Hematopoietic multipotent progenitor cell treated with erythropoietin and hydrocortisone succinate and interleukin-3 and kit ligand, for 8 days (in vitro differentiated cells): ENCODE measurements around the gene FOXB2.
"Not testable (repeated sequence)": the region's sequence is repeated elsewhere in the genome, so short reads cannot be mapped to it uniquely, and the experiment has no call there.

Source experiments
- DNase-seq: peaks from one replicate; pipeline ENCODE4 v3.0.0-alpha.2; 2015

Gene FOXB2

DNA sequence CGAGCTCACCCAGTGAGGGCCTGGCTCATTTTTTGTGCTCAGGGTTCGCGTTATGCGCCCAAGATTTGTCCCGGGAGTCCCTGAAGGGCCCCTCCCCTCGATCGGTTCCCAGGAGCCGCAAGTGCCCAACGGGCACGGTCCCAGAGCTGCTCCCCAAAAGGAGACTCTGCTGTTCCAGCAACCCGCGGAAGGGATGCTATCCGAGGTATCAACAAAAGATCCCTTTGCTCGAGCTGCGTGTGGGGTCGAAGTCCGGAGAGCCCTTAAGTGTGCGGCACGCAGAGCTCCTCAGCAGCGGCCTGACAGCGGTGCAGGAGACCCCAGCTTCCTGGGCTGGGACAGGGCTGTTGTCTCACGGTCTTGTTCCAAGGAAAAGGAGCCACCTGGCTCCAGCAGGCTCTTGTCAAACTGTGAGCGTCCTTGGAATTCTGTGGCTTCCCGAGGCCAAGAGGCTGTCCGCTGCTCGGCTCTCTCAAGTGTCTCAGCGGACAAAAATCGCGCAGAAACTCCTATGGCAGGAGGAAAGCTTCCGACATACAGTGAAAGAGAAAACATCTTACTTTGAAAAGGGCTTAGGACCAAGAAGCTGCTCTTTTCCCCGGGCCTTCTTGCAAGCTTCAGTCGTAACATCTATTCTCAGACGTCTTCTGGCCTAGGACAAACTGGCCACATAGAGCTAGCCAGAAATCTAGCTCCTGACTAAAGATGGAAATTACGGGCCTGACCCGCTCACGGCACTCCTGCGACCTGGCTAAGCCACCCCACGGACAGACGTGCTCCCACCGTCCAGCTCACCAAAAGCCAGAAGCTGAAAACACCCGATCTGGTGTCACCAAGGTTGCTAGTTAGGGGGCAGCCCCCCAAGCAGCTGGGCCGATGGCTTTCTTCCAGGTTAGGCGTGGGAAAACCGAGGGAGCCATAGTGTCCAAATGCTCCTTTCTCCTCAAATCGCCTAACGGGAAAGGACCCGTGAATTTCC is 2.6 kb upstream of the FOXB2 start:
- DNase-seq, result no peak

GRCh38 chr9:77017505-77017894 is 2.0 kb upstream of the FOXB2 start:
- no peak for DNase-seq

DNA sequence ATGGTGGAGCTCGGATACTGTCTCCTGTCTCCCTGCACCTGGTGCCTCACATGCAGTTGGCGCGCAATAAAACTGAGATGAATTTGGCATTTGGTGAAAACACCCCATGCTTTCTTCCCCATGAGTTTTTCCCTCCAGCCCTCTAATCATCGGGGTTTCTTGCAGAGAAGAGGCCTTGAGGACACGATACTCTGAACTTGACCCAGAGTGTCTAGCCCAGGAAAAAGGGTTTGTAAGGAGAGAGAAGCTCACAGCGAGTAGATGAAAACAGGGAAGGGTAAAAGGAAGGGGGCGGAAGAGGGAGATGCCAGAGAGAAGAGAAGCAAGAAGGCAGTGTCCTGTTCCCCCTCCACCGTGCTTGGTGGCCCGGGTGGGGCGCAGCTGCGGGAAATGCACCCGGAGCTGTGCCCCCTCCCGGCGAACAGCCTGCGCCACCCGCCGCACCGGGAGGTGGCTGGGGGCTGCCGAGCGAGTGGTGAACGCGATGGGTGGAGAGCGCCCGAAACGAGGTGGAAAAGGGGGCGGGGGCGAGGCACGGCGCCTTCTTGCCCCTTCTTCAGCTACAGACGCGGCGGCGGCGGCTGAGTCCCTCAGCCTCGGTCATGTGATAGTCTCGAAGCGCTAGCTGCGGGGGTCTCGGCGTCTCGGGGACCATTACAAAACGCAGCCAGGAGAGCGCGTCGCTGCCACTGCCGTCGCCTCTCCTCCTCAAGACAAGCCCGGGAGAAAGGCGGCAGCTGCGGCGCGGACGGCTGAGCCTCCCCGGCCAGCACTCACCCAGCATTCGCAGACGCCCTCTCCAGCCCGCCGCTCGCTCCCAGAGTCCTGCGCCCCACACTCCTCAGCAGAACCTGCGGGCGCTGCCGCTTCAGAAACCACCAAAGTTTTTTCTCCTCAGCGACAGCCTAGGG is 1.1 kb upstream of the FOXB2 start:
- no peak for DNase-seq

GRCh38 chr9:77018969-77019235 is 553 bp upstream of the FOXB2 start:
- no peak for DNase-seq

GRCh38 chr9:77019926-77020412 is 514 bp downstream of the FOXB2 start:
- DNase-seq, result no peak

- DNase-seq, result no peak
Measured at GRCh38 chr9:77020413-77021290, 1.2 kb downstream of the FOXB2 start.

DNA sequence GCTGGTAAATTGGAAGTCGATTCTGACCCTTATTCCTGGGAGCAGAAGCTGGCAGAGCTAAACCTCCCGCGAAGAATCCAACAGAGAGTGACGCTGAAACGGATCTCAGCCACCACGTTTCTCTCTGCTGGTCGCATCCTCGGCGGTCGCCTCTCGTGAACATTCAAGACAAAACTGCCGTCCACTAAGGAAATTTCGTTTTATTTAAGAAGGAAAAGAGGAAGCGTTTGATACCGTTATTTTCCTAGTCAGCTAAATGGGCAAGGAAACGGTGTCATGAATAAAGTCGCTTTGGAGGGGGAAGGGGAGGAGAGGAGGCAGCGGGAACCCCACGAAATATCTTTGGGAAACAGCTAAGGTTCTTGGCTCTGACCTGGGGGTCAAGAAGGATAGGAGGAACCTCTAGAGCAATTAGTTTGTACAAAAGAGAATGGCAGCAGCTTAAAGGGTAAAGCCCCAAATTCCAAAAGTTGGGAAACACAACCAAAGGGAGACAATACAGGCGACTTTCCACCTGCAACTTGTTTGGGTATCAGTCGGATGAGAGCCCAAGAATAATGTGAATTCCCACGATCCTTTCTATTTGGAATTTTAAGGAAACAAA is 1.9 kb downstream of the FOXB2 start:
- no peak for DNase-seq

DNA sequence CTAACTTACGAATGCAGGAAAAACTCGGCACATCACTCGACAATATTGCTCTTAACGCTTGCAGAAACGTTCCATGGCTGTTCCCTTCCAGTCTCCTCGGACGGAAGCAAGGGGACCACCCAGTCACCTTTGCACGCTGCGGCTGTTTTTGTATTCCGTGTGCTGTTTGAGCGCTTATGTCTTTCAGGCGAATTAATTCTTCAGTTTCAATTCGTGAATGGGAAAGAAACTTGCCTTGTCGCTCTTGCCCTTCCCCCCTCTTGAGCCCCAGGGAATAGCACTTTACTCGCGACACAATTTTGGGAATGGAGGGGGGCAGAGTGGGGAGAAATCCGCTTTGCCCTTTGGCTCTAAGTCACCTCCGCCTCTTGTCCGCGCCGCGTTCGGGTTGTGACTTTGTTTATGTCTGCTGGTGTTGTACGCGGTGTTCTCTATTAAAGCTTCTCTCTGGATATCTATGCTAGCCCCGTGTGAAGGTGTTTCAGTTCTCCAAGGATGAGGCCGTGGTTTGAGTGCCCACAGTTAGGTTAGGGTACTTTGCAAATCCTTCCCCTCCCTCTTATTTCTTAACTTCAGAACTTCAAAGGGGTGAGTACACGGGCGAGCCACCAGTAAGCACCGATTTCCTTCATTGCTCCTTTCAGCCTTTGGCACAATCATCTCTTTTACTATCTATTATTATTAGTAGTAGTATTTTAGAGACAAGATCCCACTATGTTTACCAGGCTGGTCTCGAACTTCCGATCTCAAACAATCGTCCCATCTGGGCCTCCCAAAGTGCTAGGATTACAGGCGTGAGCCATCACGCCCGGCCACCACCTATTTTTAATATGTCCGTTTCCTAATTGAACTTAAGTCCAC is 2.7 kb downstream of the FOXB2 start:
- no peak for DNase-seq

- DNase-seq, result no peak
Measured at GRCh38 chr9:77022783-77023440, 3.5 kb downstream of the FOXB2 start.

GRCh38 chr9:77023726-77024125 is 4.3 kb downstream of the FOXB2 start:
- DNase-seq, result no peak

GRCh38 chr9:77024776-77025545 is 5.5 kb downstream of the FOXB2 start:
- DNase-seq, result no peak

- DNase-seq, result no peak
Measured at GRCh38 chr9:77028478-77028877, 9.0 kb downstream of the FOXB2 start.

DNA sequence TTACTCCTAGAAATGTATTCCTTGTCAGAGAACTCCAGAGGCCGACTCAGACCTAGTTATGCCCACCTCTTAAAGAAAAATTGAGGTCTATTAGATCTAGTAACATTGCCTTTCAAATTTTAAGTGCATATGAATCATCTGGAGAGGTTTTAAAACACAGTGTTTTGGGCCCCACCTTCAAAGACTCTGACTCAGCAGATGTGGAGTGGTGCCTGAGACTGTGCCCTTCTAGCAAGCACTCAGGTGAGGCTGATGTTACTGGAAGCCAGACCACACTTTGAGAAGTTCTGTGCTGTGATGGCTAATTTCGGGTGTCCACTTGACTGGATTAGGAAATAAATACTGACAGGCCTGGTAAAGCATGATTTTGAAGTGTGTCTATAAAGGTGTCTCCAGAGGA is 10.6 kb downstream of the FOXB2 start:
- DNase-seq, result no peak

DNA sequence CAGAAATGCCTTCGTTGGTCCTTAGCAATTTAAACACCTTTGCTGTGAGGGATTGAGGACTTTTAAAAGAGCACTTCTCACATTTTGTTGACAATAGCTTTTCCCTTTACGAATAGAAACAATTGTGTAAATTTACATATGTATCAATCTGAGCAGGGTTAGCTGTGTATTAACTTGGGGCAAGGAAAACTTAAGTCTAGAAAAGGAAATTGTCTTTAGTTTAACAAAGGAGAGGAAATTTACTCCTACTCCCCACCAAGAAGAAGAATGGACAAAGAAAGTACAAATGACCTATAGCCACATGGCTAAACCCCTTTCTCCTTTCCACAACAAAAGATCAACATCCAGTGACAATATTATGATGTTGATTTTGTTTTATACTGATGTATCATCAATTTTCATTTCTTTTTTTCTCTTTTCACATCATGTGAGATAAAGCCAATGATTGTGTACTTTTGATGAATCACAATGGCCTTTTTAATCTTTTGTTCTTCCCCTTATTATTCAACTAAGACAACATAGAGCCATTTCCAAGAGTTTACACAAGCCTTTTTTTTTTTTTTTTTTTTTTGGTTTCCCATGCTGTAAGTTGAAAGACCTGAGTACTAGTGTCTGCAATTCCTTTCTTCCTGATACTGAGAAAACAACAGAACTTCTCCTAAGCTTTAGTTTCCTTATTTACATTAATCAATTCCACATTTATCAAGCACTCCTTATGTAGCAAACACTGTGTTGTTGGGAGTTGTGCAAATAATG is 19.0 kb downstream of the FOXB2 start:
- DNase-seq, result no peak

DNA sequence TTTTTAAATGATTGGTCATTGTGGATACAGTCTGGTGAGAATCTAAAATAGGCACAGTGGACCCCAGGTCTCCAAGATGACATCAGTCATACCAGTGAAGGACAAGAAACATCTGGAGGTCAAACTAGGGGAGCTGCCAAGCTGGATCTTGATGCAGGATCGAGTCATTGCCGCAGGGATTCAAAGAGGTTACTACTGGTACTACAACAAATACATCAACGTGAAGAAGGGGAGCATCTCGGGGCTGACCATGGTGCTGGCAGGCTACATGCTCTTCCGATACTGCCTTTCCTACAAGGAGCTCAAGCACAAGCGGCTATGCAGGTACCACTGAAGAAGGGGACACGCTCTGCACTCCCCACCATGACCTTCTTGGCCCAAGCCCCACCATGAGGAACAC is 20.9 kb downstream of the FOXB2 start:
- DNase-seq, result no peak

GRCh38 chr9:77043743-77044142 is 24.3 kb downstream of the FOXB2 start:
- DNase-seq, result not testable (repeated sequence)

- not testable (repeated sequence) for DNase-seq
Measured at GRCh38 chr9:77060681-77061080, 41.2 kb downstream of the FOXB2 start.

- DNase-seq, result no peak
Measured at GRCh38 chr9:77063645-77064285, 44.3 kb downstream of the FOXB2 start.

GRCh38 chr9:77066388-77066787 is 46.9 kb downstream of the FOXB2 start:
- no peak for DNase-seq
